HG02623 (cell line): ENCODE data around the gene RASAL1.

Experiments
- ATAC-seq: cut with Tn5 transposase; IDR thresholded peaks from one replicate; pipeline ENCODE4 v1.9.1; 2021; ENCODE audit warnings: moderate library complexity; ENCODE audit not compliant: unreplicated experiment

RASAL1 gene

GRCh38 chr12:113162102-113163029 is 26.8 kb upstream of the RASAL1 start:
- ATAC-seq = no peak

- no peak for ATAC-seq
These were observed 26.0 kb upstream of the RASAL1 start for GRCh38 chr12:113161415-113162016.

- ATAC-seq = no peak
These were observed 24.4 kb upstream of the RASAL1 start for GRCh38 chr12:113159937-113160336.

GRCh38 chr12:113158439-113159203 is 23.1 kb upstream of the RASAL1 start:
- no peak for ATAC-seq

GRCh38 chr12:113157218-113157859 is 21.8 kb upstream of the RASAL1 start:
- ATAC-seq = no peak

GRCh38 chr12:113155646-113156045 is 20.1 kb upstream of the RASAL1 start:
- ATAC-seq = no peak

GRCh38 chr12:113155060-113155459 is 19.5 kb upstream of the RASAL1 start:
- no peak for ATAC-seq

- no peak for ATAC-seq
These were observed 18.9 kb upstream of the RASAL1 start for GRCh38 chr12:113154351-113154973.

GRCh38 chr12:113152835-113153814 is 17.6 kb upstream of the RASAL1 start:
- no peak for ATAC-seq

- ATAC-seq = no peak
These were observed 16.8 kb upstream of the RASAL1 start for GRCh38 chr12:113152196-113152834.

- ATAC-seq = no peak
These were observed 16.1 kb upstream of the RASAL1 start for GRCh38 chr12:113151655-113152054.

- no peak for ATAC-seq
These were observed 14.0 kb upstream of the RASAL1 start, which contains the start of gene CFAP73 for GRCh38 chr12:113149361-113150150. TSS of gene CFAP73 (plus strand) at chr12:113149724. CDS start at chr12:113149858, 134 bp downstream.

- no peak for ATAC-seq
These were observed 11.4 kb upstream of the RASAL1 start for GRCh38 chr12:113146999-113147398.

GRCh38 chr12:113145720-113146551 is 10.4 kb upstream of the RASAL1 start:
- no peak for ATAC-seq

GRCh38 chr12:113144806-113145205 is 9.2 kb upstream of the RASAL1 start:
- ATAC-seq = no peak

- ATAC-seq = no peak
These were observed 8.4 kb upstream of the RASAL1 start for GRCh38 chr12:113143959-113144358.

- ATAC-seq = no peak
These were observed 7.3 kb upstream of the RASAL1 start for GRCh38 chr12:113142886-113143332.
